GM15510 (cell line): ENCODE results near the gene KCNK17.

Experiments used
- POLR2A ChIP-seq: IDR thresholded peaks from 3 replicates; pipeline ENCODE4 v1.6.1; 2011; ENCODE audit warnings: borderline replicate concordance; ENCODE audit not compliant: insufficient read length; ENCODE audit errors: extremely low read depth

The KCNK17 gene

GRCh38 chr6:39269961-39270360 lies 44.3 kb downstream of the KCNK17 start:
- TF ChIP-seq POLR2A, result no peak

- TF ChIP-seq POLR2A, result no peak
Observed at GRCh38 chr6:39268721-39269120, 45.5 kb downstream of the KCNK17 start.

DNA sequence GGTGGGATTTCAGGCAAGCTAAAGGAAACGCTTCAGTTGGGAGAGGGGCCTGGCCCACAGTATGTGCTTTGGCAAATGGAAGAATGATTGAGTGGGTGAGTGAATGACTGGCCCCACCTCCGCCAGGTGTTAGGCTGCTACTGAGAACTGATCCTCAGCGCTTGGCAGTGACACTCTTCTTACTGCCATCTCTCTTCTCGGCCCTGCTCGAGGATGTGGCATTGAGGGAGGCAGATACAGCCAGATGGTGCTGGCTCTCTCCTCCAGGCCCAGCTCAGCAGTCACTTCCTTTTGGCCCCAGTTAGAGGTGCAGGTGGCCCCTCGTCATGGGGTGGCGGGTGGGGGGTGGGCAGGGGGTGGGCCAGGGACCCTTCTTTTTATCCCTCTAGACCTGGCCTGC lies 46.0 kb downstream of the KCNK17 start:
- no peak for TF ChIP-seq POLR2A

DNA sequence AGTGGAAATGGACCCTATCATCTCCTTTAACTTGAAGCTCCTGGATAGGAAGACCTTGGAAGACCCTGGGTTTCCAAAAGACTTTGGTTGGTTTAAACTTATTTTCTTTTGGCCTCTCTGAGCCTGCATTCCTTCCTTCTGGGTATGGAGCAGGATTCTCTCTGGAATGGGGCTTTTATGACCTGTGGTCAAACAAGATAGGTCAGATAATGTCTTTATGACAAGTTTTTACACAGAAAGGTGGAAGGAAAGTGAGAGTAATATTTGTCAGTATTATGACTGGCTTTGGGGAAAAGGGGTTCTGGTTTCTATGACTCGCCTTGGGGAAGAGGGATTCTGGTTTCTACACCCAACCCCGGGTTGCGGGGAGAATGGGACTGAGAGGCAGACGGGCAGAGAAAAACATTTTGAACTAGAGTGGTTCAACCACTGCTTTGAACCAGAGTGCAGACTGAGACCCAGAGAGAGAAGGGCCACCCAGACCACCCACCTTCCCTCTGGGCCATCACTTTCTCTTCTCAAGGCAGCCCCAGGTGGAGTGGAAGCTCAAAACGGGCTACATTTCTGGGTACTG lies 47.4 kb downstream of the KCNK17 start:
- TF ChIP-seq POLR2A, result no peak

DNA sequence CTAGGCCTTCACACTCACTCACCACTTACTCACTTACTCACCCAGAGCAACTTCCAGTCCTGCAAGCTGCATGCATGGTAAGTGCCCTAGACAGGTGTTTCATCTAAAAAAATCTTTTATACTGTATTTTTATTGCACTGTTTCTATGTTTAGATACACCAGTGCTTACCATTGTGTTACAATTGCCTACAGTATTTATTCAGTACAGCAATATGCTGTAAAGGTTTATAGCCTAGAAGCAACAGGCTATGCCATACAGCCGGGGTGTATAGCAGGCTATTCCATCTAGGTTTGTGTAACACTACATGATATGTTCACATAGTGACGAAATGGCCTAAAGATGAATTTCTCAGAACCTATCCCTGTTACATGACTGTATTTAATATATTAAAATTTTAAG lies 47.8 kb downstream of the KCNK17 start:
- TF ChIP-seq POLR2A, result no peak

DNA sequence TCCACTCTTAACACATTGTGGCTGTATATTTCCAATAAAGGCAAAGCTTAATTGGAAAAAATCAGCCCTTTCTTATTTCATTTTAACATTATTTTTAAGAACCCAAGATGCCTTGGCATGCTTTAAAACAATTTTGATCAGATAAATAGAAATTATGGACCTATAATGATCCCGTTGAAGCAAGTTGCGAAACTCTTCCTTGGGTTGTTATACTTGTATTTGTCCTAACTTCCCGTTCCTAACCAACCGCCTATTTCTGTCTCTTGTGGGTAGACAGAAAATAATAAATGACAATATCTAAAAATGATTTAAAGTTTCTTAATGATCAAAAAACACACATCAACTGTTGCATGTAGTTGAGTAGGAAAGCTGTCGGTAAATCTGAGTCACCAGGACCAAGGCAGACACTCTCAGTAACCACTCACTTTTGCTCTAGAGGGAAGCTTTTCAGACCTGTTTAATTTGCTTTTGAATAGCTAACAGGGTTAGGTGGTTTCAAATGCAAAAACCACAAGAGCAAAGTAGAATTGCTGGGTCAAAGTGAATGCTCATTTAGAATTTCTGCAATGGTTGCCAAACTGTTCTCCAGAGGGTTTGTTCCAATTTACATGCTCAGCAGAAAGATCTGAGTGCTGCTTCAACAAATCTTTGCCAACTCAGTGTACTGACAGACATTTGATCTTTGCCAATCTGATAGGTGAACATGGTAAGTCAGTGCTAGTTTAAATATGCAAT lies 50.7 kb downstream of the KCNK17 start:
- TF ChIP-seq POLR2A, result no peak

DNA sequence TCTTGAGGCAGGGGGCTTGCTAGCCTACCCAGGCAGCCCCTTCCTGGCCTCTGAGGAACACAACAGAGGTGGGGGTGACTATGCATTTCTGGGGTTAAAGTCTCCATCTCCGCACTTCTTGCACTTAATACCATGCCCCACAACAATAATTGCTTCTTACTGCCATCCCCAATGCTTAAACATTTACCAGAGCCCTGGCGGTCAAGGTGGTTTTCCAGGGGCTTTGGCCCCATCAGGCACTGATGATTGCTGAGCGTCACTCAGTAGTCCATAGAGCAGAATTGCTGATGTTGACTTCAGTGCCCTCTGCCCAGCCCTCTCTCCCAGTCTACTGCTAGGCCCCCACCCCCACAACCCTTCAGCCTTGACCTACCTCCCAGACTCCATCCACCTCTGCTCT lies 52.5 kb downstream of the KCNK17 start:
- no peak for TF ChIP-seq POLR2A

DNA sequence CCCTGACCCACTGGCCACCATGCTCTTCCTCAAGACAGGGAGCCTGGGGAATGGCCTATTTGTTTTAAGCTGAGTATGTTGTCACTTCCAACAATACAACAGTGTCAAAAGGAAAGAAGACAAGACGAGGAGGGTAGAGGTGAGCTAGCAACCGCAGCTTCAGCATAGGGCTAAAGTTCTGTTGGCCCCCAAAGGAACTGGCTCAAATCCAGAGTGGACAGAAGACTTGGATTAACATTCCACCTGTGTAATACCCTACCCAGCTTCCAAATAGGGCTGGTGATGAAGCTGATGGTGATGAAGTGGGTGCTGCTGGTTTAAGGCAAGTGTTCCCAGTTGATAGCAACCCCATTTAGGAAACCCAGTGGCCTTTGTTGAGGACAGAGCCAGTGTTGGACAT lies 53.3 kb downstream of the KCNK17 start:
- no peak for TF ChIP-seq POLR2A

- no peak for TF ChIP-seq POLR2A
Observed at GRCh38 chr6:39260456-39260855, 53.8 kb downstream of the KCNK17 start.

DNA sequence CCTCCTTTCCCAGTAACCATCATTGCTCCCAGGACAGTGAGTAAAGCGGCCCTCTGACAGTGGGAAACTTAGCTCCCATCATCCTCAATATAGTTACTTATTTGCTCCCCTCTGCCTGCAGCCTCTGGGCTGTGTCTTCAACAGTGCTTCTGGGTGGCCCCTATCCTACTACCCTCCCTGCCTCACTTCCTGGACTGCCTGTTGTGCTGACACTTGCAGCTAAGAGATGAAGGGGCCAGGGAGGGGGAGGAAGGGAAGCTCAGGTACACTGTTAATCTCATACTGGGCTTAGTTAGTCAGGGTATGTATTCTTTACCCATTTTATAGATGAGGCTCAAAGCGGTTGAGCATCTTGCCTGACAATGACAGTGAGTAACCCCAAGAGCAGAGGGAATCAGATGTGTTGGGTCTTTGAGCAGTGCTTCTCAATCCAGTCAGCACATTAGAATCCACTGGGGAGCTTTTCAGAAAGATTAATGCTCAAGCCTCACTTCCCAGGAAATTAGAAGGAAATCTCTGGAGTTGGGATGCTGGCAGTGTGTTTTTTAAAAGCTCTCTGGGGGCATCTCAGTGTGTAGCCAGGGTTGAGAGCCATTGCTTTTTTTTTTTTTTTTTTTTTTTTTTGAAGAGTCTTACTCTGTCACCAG lies 57.8 kb downstream of the KCNK17 start:
- no peak for TF ChIP-seq POLR2A

- no peak for TF ChIP-seq POLR2A
Observed at GRCh38 chr6:39254999-39255535, 59.2 kb downstream of the KCNK17 start.

DNA sequence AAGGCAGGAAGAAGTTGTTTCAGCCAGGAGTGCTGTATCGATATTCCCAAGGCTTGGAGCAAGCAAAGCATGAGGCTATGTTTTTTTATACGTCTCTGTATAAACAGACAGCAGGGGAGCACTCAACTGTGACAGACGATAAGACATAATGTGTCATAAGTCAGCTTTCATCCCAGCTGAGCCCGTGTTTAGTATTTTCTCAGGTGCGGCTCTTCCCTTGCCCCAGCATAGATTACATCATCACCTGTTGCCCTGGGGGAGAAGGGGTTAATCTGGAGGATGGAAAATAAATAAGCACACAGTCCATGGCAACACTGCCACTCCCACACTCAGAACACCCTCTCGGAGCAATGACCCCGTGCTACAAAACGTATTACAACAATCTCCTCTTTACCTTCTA lies 62.8 kb downstream of the KCNK17 start:
- TF ChIP-seq POLR2A, result no peak

DNA sequence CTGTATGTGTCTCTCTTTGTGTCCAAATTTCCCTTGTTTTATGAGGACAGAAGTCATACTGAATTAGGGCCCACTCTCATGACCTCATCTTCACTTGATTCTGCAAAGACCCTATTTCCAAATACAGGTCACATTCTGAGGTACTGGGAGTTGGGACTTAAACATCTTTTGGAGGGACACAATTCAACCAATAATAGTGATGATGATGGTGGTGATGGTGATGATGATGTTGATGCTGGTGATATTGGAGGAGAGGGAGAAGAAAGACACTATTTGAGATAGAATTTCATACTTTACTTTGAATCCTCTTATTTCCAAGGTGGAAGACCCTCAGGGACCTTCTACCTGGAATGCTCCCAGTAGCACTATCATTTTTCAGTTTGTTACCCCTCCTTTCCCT lies 63.7 kb downstream of the KCNK17 start:
- TF ChIP-seq POLR2A, result no peak

DNA sequence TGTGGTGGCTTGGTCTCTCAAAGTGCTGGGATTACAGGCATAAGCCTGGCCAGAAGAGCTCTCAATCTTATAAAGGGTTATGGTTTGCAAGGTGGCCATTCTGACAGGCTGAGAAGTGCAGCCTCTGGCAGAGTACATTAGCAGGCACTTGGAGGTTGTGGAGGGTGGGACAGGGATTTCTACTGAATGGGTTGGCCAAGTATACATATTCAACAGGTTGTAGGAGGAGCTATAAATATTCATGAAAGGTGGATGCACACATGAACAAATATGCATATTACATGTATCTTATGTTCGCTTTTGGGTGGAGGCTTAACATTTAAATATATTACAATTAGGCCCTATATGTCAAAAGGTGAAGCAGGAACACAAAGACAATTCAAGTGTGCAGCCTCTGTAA lies 64.9 kb downstream of the KCNK17 start:
- no peak for TF ChIP-seq POLR2A
